ENCODE results near the gene LDB3. TPM values are rescaled to one million over a fixed set of nuclear protein-coding genes. Genes with fewer than 3 reads are reported as not detected.

The LDB3 gene
- total and polyA plus RNA-seq, 9 of the 15 experiments (the other 6 are each of a cell fraction or from before 2014, with no cell fraction given): 0.03 TPM; not detected in 8

- TF ChIP-seq, protein P1, sequence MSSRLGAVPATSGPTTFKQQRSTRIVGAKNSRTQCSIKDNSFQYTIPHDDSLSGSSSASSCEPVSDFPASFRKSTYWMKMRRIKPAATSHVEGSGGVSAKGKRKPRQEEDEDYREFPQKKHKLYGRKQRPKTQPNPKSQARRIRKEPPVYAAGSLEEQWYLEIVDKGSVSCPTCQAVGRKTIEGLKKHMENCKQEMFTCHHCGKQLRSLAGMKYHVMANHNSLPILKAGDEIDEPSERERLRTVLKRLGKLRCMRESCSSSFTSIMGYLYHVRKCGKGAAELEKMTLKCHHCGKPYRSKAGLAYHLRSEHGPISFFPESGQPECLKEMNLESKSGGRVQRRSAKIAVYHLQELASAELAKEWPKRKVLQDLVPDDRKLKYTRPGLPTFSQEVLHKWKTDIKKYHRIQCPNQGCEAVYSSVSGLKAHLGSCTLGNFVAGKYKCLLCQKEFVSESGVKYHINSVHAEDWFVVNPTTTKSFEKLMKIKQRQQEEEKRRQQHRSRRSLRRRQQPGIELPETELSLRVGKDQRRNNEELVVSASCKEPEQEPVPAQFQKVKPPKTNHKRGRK (tag; IDR thresholded peaks at IDR 0.05): no peak
- TF ChIP-seq MEF2A (IDR thresholded peaks at IDR 0.05; ENCODE audit: control insufficient read depth, low read depth, low read length) (no peak), SRF (CRISPR knock-in tag; IDR thresholded peaks at IDR 0.05) (no peak), ZNF274 (IDR thresholded peaks at IDR 0.05; ENCODE audit: borderline replicate concordance, low read depth, low read length) (no peak)
Observed at GRCh38 chr10:86665868-86666267, 2.4 kb upstream of the LDB3 start (continued).

DNA sequence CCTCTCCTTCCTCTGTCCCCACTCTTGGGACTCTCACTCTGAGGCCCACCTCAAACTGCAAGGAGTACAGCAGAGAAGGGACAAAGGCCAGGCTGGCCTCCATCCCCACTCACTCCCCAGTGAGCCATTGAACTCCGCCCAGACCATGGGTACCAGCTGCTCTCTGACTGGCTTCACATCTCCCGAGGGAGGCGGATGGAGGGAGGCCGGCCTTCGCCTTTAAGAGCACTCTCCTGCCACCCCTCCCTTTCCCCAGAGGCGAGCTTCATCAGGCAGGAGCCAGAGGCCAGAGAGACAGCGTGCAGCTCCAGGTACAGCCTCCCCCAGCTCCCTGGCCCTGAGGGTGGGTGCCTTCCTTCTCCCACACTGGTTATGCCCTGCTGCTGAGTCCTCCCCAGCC, 1.8 kb upstream of the LDB3 start:
- no TSS peak for BruUV-seq (replicated peaks)

More for the DNA sequence above, 1.8 kb upstream of the LDB3 start:
- DNase-seq (ENCODE audit: extremely low read depth in 1 of 4, low spot score in 3 of 4) (no peak), FAIRE-seq (no peak), ATAC-seq (no peak)
- peaks cover 0 to 72% of the 10 kb centered on the region in 2 experiments; a peak in 3 of 5 replicates for H3K27me3 ChIP-seq (ENCODE audit: control insufficient read depth in 2 of 2, insufficient read depth in 2 of 2, low read length in 2 of 2)
- no peaks in the 10 kb centered on the region for H3K79me2 ChIP-seq (ENCODE audit: control insufficient read depth, insufficient read depth, low read length)
- peaks cover 0 to 9% of the 10 kb centered on the region in 2 experiments; a peak in 2 of 5 replicates for H3K4me1 ChIP-seq (replicated peaks in 1 of 2; ENCODE audit: control insufficient read depth in 2 of 2, insufficient read depth in 2 of 2, low read length in 2 of 2)
- no peak overlapping the region for H3K4me2 ChIP-seq (ENCODE audit: insufficient read depth, low read length)
- H3K9me3 ChIP-seq (replicated peaks; ENCODE audit: control insufficient read depth, insufficient read depth, low read depth, low read length): no peaks in the 10 kb centered on the region
- intact Hi-C loops (cut with micrococcal nuclease): no loop called here
- no peak overlapping the region for H3K4me3 ChIP-seq
- 3% methylated on average over 4 of the region's 7 CpGs for WGBS (ENCODE audit: insufficient coverage, low coverage, missing lambda C conversion rate)
- H3K27ac ChIP-seq (ENCODE audit: extremely low read depth, low read depth, low read length): no peak overlapping the region
- no peaks in the 10 kb centered on the region for H4K20me1 ChIP-seq (replicated peaks; ENCODE audit: control insufficient read depth, insufficient read depth, low read length)
- ChIA-PET POLR2A (no interaction called here), CTCF (ENCODE audit: low intra/inter-chr PET ratio) (no interaction called here)
- H3K36me3 ChIP-seq (ENCODE audit: control insufficient read depth, insufficient read depth, low read length): no peaks in the 10 kb centered on the region
- no peak overlapping the region for H3K9ac ChIP-seq (ENCODE audit: insufficient read depth in 1 of 2, low read depth in 2 of 2, low read length in 2 of 2)
- in situ Hi-C loops (cut with MboI): no loop called here
- no peak overlapping the region for H2AFZ ChIP-seq (ENCODE audit: low read depth, low read length)
- TF ChIP-seq PTTG1 (tag; IDR thresholded peaks at IDR 0.05; ENCODE audit: low read depth) (no peak), SNRNP70 (optimal IDR thresholded peaks at IDR 0.05; ENCODE audit: low read depth, low read length) (no peak)
- no peaks in the 10 kb centered on the region for H3K9me1 ChIP-seq (ENCODE audit: control insufficient read depth, insufficient read depth, low read length)
